Body of pancreas (tissue), 4 donors: ENCODE measurements around the gene CLRN1.

Source experiments
- CTCF ChIP-seq, 7 experiments: fragments of 450-650 bp in 4 of 7; fragments of 200-600 bp in 3 of 7; sonication (generic) in 3 of 7; IDR thresholded peaks; one replicate each; pipeline ENCODE4 v1.5.1; 2016 to 2019; ENCODE audit warnings: antibody characterized with exemption in 7 of 7
- POLR2A ChIP-seq, 3 donors: fragments of 450-650 bp; IDR thresholded peaks; one replicate each; pipeline ENCODE4 v1.6.1; 2016; ENCODE audit warnings: antibody characterized with exemption in 3 of 3, mild to moderate bottlenecking in 2 of 3

- TF ChIP-seq CTCF (IDR thresholded peaks at IDR 0.05) (no peak), POLR2A (IDR thresholded peaks at IDR 0.05) (no peak)
These were observed 54.6 kb downstream of the CLRN1 start for GRCh38 chr3:150917951-150918350.
